Neural progenitor cell (in vitro differentiated cells): ENCODE measurements around the gene PDE3B. TPM values are rescaled to one million over a fixed set of nuclear protein-coding genes. Genes with fewer than 3 reads are reported as not detected.
"Not testable (repeated sequence)": the region's sequence is repeated elsewhere in the genome, so short reads cannot be mapped to it uniquely, and the experiment has no call there.

Experiments used
- DNase-seq: peaks from one replicate; pipeline ENCODE4 v3.0.0-alpha.2; 2016; ENCODE audit warnings: low spot score
- H2AFZ ChIP-seq: fragments of 200-600 bp; sonication (generic); replicated peaks from 2 replicates; pipeline ENCODE4 v1.6.1; 2016; ENCODE audit warnings: antibody characterized with exemption
- H3F3A ChIP-seq: fragments of 200-600 bp; sonication (generic); 2 replicates; pipeline ENCODE4 v1.6.1; 2016; ENCODE audit warnings: antibody characterized with exemption, low read depth
- H3K27ac ChIP-seq: fragments of 200-600 bp; sonication (generic); 2 replicates; pipeline ENCODE4 v1.5.1; 2016; ENCODE audit warnings: mild to moderate bottlenecking
- H3K27me3 ChIP-seq: fragments of 200-600 bp; sonication (generic); 2 replicates; pipeline ENCODE4 v1.6.1; 2016; ENCODE audit warnings: mild to moderate bottlenecking, moderate library complexity
- H3K36me3 ChIP-seq: fragments of 200-600 bp; sonication (generic); 2 replicates; pipeline ENCODE4 v1.5.1; 2016
- H3K4me1 ChIP-seq: fragments of 200-600 bp; sonication (generic); 2 replicates; pipeline ENCODE4 v1.6.1; 2016; ENCODE audit warnings: mixed run types
- H3K4me2 ChIP-seq: fragments of 200-600 bp; sonication (generic); 2 replicates; pipeline ENCODE4 v1.6.1; 2016
- H3K4me3 ChIP-seq: fragments of 200-600 bp; sonication (generic); 2 replicates; pipeline ENCODE4 v1.5.1; 2016
- H3K79me2 ChIP-seq: fragments of 200-600 bp; sonication (generic); 2 replicates; pipeline ENCODE4 v1.6.1; 2016; ENCODE audit warnings: low read depth
- H3K9ac ChIP-seq: fragments of 200-600 bp; sonication (generic); 2 replicates; pipeline ENCODE4 v1.6.1; 2016
- H3K9me3 ChIP-seq: fragments of 200-600 bp; sonication (generic); 2 replicates; pipeline ENCODE4 v1.5.1; 2016; ENCODE audit warnings: low read depth
- H4K20me1 ChIP-seq: fragments of 200-600 bp; sonication (generic); 2 replicates; pipeline ENCODE4 v1.6.1; 2016; ENCODE audit warnings: low read depth
- H3K27ac Mint-ChIP-seq: 3 replicates; pipeline ENCODE4 v1.8.0; 2021; ENCODE audit warnings: mixed read lengths
- H3K27me3 Mint-ChIP-seq: 2 replicates; pipeline ENCODE4 v1.8.0; 2022; ENCODE audit warnings: low read depth, mild to moderate bottlenecking, inconsistent platforms, moderate library complexity, mixed read lengths; ENCODE audit not compliant: insufficient read depth
- H3K36me3 Mint-ChIP-seq: 3 replicates; pipeline ENCODE4 v1.8.0; 2021; ENCODE audit warnings: mixed read lengths
- H3K4me1 Mint-ChIP-seq: 3 replicates; pipeline ENCODE4 v1.8.0; 2021; ENCODE audit warnings: mixed read lengths
- H3K4me3 Mint-ChIP-seq: 3 replicates; pipeline ENCODE4 v1.8.0; 2021; ENCODE audit warnings: mild to moderate bottlenecking, moderate library complexity, mixed read lengths
- H3K9me3 Mint-ChIP-seq: 3 replicates; pipeline ENCODE4 v1.8.0; 2020; ENCODE audit warnings: mixed read lengths
- EZH2 ChIP-seq: fragments of 200-600 bp; sonication (generic); IDR thresholded peaks from 2 replicates; pipeline ENCODE4 v1.6.1; 2017; ENCODE audit warnings: antibody characterized with exemption, mild to moderate bottlenecking, moderate library complexity
- EZH2phosphoT487 ChIP-seq: fragments of 200-600 bp; sonication (generic); IDR thresholded peaks from 2 replicates; pipeline ENCODE4 v1.6.1; 2017; ENCODE audit warnings: antibody characterized with exemption
- total RNA-seq: library from RNA; depleted of rRNA; stranded (reverse); fragments of >200 nt; gene quantifications from 2 replicates; pipeline ENCODE4 v1.2.3, GENCODE V29; 2015; ENCODE audit warnings: low replicate concordance
- TF ChIP-seq, protein P1 (sequence below): fragments of 200-600 bp; sonication (generic); IDR thresholded peaks from 2 replicates; pipeline ENCODE4 v1.5.1; 2017; ENCODE audit warnings: antibody characterized with exemption, mild to moderate bottlenecking

PDE3B gene
- total RNA-seq, 1 donor from 2014 or later: 14.3 TPM

DNA sequence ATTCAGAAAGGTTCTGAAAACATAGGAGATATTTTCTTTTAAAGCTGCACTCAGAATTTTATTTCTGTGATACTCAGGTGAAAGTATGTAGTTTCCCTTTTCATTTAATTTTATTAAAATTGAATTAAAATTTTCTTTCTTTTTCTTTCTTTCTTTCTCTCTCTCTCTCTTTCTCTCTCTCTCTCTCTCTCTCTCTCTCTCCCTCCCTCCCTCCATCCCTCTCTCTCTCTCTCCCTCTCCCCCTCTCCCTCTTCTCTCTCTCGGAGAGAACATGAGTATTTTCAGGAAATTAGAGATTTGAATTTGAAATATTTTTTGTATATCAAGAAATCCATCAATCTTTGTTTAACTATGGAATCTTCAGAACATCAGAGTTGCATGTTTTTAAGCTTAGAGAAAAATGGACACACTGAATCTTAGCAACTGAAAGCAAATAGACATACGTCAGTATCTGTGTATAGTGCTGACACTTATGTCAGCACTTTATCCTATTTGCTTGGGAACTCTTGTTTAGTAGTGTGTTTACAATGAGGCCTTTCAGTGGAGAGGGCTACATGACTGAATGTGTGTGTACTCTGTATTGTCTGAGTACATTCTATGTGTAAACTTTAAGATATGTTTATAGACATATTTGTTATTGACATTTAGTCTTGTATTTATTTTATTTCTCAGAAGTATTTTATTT lies 44.5 kb downstream of the PDE3B start:
- H3K9me3 ChIP-seq: no peaks in the 10 kb centered on the region
- Mint-ChIP-seq H3K9me3 (peaks cover 6% of the 10 kb centered on the region), H3K4me3 (no peak overlapping the region), H3K36me3 (peaks cover 7% of the 10 kb centered on the region), H3K27ac (no peak overlapping the region), H3K27me3 (peaks cover 2% of the 10 kb centered on the region), H3K4me1 (no peaks in the 10 kb centered on the region)
- no peak overlapping the region for H2AFZ ChIP-seq
- no peak overlapping the region for H3K4me3 ChIP-seq
- H3K27me3 ChIP-seq: no peaks in the 10 kb centered on the region
- TF ChIP-seq EZH2phosphoT487: no peak
- TF ChIP-seq, protein P1, sequence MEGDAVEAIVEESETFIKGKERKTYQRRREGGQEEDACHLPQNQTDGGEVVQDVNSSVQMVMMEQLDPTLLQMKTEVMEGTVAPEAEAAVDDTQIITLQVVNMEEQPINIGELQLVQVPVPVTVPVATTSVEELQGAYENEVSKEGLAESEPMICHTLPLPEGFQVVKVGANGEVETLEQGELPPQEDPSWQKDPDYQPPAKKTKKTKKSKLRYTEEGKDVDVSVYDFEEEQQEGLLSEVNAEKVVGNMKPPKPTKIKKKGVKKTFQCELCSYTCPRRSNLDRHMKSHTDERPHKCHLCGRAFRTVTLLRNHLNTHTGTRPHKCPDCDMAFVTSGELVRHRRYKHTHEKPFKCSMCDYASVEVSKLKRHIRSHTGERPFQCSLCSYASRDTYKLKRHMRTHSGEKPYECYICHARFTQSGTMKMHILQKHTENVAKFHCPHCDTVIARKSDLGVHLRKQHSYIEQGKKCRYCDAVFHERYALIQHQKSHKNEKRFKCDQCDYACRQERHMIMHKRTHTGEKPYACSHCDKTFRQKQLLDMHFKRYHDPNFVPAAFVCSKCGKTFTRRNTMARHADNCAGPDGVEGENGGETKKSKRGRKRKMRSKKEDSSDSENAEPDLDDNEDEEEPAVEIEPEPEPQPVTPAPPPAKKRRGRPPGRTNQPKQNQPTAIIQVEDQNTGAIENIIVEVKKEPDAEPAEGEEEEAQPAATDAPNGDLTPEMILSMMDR: no peak
- no peak for TF ChIP-seq EZH2
- no peaks in the 10 kb centered on the region for H3K79me2 ChIP-seq
- no peaks in the 10 kb centered on the region for H3F3A ChIP-seq
- H3K27ac ChIP-seq: no peak overlapping the region
- no peaks in the 10 kb centered on the region for H3K4me1 ChIP-seq
- no peak overlapping the region for H3K4me2 ChIP-seq
- H3K9ac ChIP-seq: no peak overlapping the region
- no peaks in the 10 kb centered on the region for H4K20me1 ChIP-seq
- no peak for DNase-seq
- no peaks in the 10 kb centered on the region for H3K36me3 ChIP-seq

DNA sequence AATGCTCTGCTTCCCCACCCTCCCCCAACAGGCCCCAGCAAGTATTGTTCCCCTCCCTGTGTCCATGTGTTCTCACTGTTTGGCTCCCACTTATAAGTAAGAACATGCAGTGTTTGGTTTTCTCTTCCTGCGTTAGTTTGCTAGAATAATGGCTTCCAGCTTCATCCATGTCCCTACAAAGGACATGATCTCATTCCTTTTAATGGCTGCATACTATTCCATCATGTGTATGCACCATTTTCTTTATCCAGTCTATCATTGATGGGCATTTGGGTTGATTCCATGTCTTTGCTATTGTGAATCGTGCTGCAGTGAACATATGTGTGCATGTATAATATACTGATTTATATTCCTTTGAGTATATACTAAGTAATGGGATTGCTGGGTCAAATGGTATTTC lies 52.1 kb downstream of the PDE3B start:
- H3K36me3 Mint-ChIP-seq: not testable (repeated sequence)

DNA sequence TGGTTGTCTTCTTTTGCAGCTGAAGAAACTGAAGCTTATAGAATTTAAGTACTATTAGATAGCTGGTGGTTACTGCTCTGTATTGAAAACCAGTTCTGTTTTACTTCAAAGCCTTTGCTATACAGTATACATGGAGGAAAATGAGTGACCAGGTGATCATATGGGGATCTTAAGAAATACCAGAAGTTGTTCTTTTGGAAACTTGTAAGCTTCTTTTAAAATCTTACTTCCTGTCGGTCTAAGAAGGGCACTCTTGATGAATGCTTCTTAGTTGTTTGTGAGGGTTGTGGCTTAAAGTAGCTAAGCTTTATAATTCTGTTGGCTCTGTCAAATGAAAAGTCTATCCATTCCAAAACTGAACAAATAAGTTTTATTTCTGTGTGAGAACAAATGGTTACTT lies 55.2 kb downstream of the PDE3B start:
- Histone ChIP-seq H2AFZ (no peak overlapping the region), H3F3A (no peaks in the 10 kb centered on the region), H3K27ac (no peak overlapping the region), H3K79me2 (no peaks in the 10 kb centered on the region), H3K9me3 (no peaks in the 10 kb centered on the region), H4K20me1 (no peaks in the 10 kb centered on the region), H3K36me3 (peaks cover under 1% of the 10 kb centered on the region), H3K27me3 (no peaks in the 10 kb centered on the region), H3K9ac (no peak overlapping the region), H3K4me3 (no peak overlapping the region), H3K4me2 (no peak overlapping the region), H3K4me1 (no peaks in the 10 kb centered on the region)
- H3K4me3 Mint-ChIP-seq: no peak overlapping the region
- no peaks in the 10 kb centered on the region for H3K4me1 Mint-ChIP-seq
- DNase-seq: no peak
- H3K27me3 Mint-ChIP-seq: no peaks in the 10 kb centered on the region
- H3K9me3 Mint-ChIP-seq: peaks cover 28% of the 10 kb centered on the region
- H3K27ac Mint-ChIP-seq: no peak overlapping the region
- TF ChIP-seq EZH2phosphoT487: no peak
- TF ChIP-seq EZH2: no peak
- H3K36me3 Mint-ChIP-seq: peaks cover 3% of the 10 kb centered on the region

More for the DNA sequence above, 52.1 kb downstream of the PDE3B start:
- H3K4me3 Mint-ChIP-seq, H3K27me3 ChIP-seq, H3K27ac Mint-ChIP-seq, DNase-seq, H3K4me1 ChIP-seq, H3K9ac ChIP-seq, H3K27ac ChIP-seq, H3K4me3 ChIP-seq, H3K4me2 ChIP-seq, H2AFZ ChIP-seq, H3K27me3 Mint-ChIP-seq, H3K4me1 Mint-ChIP-seq, H4K20me1 ChIP-seq, H3F3A ChIP-seq, H3K79me2 ChIP-seq, H3K36me3 ChIP-seq, H3K9me3 ChIP-seq: not testable (repeated sequence)
- peaks cover 24% of the 10 kb centered on the region for H3K9me3 Mint-ChIP-seq

DNA sequence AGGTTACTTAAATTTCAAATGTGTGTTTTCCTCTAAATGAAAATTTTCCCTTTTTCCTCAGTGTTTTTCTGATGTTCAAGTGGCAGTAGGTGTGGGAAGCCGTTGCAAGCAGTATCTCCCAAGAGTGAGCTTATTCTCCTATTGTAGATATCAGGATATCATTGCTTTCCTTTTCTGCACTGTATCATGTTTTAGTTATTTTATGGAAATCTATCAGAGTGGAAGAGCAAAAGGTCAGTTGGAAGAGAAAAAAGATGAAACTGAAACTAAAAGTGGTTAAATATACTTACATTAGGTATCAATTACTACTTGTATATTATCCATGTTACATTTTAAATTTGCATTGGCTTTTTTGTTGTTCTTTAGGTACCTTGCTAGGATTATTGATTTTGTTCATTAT lies 57.0 kb downstream of the PDE3B start:
- Histone ChIP-seq H3K79me2 (no peaks in the 10 kb centered on the region), H2AFZ (no peak overlapping the region), H3K36me3 (peaks cover 8% of the 10 kb centered on the region), H3K4me1 (no peaks in the 10 kb centered on the region), H4K20me1 (no peaks in the 10 kb centered on the region), H3K27ac (no peak overlapping the region), H3K9me3 (no peaks in the 10 kb centered on the region), H3K27me3 (no peaks in the 10 kb centered on the region), H3F3A (no peaks in the 10 kb centered on the region), H3K9ac (no peak overlapping the region), H3K4me2 (no peak overlapping the region), H3K4me3 (no peak overlapping the region)
- H3K27ac Mint-ChIP-seq: no peak overlapping the region
- DNase-seq: no peak
- peaks cover 23% of the 10 kb centered on the region for H3K9me3 Mint-ChIP-seq
- no peak for TF ChIP-seq EZH2
- TF ChIP-seq, protein P1: no peak
- TF ChIP-seq EZH2phosphoT487: no peak
- H3K4me3 Mint-ChIP-seq: no peak overlapping the region
- H3K36me3 Mint-ChIP-seq: peaks cover 2% of the 10 kb centered on the region
- no peaks in the 10 kb centered on the region for H3K27me3 Mint-ChIP-seq
- no peaks in the 10 kb centered on the region for H3K4me1 Mint-ChIP-seq
